HUDEP-2 (cell line): ENCODE measurements around the gene ANO1.

Experiments
- DNase-seq, 76 experiments: peaks; one replicate each; lab custom pipeline; 2025; ENCODE audit not compliant: unreplicated experiment in 76 of 76; lab: John Stamatoyannopoulos, UW

The ANO1 gene

DNA sequence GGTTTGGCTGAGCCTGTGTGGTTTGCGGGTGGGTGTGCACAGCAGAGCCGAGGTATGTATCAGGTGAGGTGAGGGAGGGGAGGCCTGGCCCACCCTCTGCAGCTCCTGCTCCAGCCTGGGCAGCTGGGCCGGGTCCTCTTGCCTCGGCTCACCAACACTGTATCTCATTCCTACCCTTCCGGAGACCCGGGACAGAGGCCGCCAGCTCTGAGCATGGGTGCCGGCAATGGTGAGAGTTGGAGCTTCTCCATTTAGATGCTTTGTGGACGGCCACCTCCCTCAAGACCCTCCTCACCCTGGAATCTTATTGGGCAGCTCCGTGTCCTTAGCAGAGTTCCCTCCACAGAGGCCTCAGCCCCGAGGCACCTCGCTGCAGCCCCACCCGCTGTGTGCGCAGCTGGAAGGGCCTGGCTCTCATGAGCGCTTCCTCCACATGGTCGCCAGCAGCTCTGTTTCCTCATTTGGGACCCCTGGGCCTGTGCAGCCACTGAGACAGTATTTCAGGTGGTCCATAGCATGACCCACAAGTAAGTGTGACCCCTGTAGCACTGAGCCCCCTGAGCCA is 55.7 kb downstream of the ANO1 start:
- no peak for DNase-seq

DNA sequence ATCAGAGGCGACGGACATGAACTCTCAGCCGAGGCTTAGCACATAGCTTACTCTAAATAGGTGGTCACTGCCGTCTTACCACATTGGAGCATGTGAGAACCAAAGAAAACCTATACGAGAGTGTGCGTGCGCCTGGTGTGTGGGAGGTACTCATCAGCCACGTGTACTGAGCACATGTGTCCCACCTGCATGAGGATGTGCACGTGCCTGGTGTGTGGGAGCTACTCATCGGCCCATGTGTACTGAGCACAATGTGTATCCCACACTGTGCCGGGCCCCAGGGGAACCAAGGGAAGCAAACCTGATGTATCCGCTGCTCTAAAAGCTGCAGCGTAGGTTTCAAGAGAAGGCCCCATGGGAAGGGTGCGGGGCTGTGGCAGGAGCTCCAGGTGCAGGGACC is 56.4 kb downstream of the ANO1 start:
- no peak for DNase-seq

DNA sequence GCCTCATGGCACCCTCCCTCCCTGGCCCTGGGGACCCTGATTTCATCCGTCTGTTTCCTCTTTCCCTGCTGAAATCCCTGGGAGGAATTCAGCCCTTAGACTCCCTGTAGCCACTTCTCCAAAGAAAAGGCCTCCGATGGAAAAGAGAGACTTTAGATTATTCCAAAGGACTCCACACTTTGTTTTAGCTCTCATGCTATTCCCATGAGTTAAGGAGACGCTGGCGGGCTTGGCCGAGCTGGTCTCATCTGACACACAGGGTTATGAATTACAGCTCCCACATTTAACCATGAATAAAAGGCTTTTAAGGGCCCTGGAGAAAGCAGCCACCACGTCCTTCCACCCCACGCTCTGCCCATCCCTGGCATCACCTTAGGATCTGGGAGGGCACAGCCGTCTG is 57.0 kb downstream of the ANO1 start:
- DNase-seq, result no peak

DNA sequence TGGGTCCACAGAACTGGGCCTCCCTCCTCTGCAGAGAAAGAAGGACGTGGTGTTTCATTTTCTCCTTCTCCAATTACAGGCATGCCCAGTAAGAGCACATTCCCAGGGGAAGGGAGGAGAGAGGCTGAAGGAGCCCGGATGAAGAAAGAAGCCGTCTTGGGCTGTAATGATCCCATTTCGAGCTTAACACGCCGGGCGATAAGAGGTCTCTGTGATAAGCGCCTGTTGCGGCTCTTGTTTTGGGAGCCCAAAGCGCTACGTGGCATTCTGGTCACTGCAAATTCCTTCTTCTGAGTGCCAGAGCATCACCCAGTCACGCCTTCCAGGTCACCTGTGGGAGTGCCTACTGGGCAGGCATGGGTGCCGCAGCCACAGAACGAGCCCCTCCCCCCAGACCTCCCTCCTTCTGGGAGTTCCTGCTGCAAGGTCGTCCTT is 57.5 kb downstream of the ANO1 start:
- DNase-seq, result no peak

DNA sequence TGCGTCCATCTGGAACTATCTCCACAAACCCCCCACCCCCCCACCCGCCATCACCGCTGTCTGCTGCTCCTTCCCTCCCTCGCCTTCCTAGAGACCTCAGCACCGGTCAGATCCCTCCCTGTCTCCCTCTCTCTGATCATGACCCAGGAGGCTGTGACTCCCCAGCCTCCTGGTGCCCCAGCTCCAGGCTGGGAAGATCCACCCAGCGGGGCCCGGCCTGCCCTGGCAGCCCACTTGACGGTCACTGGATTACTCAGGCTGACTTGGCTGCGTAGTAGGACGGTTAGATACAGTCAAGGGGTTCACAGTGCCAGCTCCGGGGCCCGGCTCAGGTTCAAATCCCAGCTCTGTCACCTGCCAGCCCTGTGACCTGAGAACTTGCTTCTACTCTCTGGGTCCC is 59.3 kb downstream of the ANO1 start:
- DNase-seq, result no peak

DNA sequence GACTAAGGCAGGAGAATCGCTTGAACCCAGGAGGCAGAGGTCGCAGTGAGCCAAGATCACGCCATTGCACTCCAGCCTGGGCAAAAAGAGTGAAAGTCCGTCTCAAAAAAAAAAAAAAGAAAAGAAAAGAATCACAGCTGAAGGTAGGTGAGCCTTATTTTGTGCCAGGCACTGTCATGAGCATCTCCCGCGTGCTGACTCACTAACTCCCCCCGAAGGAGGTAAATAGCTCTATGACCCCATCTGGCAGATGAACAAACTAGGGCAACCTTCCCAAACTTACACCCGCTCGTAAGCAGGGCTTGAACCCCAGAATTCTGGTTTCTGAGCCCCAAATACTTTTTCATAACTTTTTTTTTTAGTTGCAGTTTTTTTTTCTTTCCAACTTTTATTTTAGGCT is 60.3 kb downstream of the ANO1 start:
- no peak for DNase-seq

DNA sequence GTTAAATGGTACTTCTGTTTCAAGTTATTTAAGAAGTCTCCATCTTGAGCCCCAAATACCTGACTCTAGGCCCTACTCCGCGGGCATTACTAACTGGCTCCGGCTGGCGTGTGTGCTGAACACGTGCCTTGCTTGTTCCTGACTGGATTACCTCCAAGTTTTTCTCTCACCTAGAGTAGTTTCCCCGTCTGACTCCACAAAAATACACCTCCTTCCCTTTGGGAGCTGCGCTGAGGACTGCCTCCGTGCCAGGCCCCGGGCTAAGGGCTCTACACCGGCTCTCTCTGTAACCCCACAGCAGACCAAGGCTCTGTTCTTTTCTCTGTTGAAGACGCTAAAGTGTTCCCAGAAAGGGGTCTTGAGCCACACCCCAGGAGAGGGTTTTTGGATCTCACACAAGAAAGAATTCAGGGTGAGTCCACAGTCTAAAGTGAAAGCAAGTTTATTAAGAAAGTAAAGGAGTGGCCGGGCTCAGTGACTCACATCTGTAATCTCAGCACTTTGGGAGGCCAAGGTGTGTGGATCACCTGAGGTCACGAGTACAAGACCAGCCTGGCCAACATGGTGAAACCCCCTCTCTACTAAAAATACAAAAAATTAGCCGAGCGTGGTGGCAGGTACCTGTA is 61.8 kb downstream of the ANO1 start:
- no peak for DNase-seq

DNA sequence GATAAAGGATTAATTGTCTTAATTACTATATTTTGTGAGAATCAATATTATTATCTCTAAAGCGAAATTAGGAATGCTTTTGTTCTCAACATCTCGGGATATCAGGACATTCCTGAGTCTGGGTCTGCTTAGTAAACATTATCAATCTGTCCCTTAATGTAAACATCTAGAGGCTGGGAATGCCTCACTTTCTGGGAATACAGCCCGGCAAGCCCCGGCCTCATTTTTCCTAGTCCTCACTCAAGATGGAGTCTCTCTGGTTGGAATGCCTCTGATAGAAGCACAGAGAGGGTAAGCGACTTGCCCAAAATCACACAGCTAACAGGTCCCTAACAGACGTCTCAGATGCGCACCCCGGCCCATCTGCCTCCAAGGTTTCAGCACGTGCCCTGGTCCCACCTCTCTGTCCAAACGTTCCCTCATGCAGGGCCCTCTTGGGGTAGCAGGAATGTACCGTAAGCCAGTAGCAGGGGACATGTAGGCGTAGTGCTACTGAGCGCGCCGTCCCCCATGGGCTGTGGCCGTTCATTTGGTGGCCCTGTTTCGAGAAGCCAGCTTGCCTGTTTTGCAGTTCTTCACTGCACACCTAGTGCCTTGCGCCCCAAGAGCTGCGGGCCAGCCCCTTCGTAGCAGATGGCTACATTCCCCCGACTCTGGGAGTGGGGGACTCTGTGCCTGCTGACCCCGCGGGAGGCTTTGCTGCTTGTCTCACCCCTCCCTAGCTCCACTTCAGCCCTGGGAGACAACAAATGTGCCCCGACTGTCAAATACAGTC is 62.8 kb downstream of the ANO1 start:
- no peak for DNase-seq

DNA sequence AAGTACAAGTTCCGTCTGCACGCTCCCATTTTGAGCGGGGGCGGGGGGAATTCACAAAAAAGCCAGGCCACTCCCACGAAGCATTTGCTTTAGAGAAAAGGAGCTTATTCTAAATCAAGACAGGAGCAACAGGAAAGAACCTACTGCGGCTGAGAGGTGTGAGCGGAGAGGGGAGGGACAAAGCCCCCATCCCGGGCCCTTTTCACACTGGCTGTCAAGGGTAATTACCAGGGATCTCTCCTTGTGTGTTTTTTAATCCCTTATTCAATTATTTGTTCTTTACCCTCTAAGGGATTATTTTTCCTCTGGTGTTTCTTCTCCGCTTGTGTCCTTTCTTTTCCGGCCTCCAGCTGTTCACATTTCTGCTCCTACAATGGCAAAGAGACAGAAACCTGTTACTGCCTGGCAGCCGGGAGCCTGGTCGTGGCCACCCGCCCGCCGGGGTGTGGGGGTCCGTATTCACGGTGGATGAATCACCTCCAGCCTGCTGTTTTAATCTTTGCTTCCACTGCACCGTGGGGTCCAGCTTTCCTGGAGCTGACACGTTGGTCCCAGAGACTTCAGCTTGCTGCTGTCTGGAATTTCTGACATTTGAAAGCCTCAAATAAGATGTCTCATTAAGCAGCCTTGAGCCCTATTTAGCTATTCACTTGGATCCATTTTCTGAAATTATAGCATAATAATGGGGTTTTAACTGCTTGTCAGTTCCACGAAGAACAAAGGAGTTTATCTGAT is 63.5 kb downstream of the ANO1 start:
- no peak for DNase-seq

DNA sequence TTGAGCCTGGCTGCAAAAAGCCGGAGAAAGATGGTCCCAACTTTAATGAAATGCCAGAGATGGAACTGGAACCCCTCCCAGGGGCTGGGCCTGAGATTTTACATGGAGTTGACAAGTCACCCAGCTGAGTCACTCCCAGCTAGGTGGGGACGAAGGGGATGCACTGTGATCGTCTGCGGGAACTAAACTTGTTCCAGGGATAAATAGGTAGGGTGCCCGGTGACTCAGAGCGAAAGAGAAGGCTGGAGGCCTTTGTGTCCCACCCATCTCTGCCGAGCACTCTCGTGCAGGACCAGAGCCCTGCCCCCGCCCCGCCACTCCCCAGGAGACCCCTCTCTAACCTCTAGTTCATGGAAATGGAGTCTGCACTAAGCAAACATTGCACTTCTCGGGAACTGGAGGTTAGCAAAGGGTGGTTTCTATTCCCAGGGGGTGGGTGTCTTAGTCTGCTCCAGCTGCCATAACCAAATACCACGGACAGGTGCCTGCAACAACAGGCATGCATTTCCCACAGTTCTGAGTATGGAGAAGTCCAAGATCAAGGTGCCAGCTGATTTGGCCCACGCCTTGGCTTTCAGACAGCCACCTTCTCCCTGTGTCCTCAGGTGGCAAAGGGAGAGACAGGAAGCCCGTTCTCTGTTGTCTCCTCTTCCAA is 64.2 kb downstream of the ANO1 start:
- no peak for DNase-seq

DNA sequence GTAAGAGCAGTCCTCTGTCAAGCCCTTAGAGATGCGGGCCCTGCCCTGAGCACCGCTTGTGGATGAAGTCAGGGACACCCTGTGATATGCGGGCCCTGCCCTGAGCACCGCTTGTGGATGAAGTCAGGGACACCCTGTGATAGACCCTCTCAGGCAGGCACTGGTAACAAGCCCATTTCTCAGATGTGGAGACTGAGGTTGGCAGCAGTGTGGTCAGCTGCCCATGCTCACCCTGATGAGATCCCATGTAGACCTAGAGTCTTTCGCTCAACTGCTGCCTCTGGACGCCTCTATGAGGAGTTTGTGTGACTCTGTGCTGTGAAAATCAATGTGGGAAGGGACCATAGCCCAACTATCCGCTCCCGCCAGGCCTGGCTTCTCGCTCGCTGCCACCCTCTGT is 66.1 kb downstream of the ANO1 start:
- no peak for DNase-seq

DNA sequence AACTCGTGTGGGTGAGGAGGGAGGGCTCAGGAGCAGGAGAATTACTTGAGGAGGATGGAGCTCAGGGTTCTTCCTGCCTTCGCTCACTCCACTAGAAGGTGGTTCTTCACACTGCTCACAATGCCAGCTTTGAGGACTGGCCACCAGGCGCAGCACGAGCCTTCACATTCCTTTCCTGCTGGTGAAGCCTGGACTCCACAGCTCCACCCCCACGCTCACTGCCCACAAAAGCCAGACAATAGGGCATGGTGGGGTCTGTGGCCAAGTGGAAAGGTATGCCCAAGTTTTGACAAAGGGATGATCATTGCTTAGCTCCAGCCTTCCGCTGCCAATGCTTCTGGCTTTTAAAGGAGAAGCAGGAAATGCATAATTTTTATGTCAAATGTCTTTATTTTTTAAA is 67.0 kb downstream of the ANO1 start:
- DNase-seq, result no peak

DNA sequence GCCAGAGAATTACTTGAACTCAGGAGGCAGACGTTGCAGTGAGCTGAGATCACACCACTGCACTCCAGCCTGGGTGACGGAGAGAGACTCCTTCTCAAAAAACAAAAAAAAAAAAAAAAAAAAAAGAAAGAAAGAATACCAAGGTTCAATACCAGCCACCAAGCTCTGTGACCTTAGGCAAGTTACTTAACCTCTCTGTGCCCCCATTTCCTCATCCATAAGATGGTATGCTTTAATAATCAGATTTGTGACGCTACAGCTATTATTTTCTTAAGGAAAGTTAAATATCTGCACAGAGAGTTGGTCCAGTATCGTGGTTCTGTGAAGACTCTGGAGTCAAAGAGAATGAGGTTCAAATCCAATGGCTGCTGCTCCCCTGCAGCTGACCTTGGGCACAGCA is 67.7 kb downstream of the ANO1 start:
- no peak for DNase-seq

DNA sequence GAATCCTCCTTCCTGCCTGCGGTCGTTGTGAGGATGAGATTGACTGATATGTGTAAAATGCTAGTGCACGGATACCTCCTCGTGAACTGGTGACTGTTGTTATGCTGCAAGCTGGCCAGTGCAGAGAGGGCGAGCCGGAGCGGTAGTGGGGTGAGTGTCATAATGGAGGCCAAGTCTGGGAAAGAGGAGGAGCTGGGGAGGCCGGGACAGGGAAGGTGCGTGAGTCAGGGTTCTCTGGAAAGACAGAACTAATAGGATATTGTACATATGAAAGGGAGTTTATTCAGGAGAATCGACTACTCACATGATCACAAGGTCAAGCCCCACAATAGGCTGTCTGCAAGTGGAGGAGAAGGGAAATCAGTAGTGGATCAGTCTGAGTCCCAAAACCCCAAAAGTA is 68.2 kb downstream of the ANO1 start:
- no peak for DNase-seq

DNA sequence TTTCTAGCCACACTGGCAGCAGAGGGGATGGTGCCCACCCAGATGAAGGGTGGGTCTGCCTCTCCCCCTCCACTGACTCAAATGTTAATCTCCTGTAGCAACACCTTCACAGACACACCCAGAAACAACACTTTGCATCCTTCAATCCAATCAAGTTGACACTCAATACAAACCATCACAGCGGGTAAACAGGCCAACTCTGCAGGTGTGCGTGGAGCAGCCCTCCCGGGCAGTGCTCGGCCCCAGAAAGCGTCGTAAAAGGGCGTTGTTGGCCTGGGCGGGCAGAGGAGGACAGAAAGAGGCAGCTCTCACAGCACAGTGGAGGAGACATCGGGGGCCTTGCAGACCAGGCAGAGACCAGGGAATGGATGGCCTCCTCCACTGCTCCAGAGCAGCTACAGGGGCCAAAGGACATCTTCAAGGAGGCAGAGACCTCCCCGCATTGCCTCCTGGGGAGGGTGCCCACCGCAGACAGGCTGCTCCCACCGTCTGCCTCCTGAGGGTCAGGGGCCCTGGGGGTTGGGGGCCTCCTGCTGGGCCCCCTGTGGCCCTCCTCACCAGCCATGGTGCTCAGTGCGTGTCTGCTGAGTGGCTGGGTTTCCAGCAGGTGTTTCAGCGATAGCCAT is 68.9 kb downstream of the ANO1 start:
- DNase-seq, result no peak

DNA sequence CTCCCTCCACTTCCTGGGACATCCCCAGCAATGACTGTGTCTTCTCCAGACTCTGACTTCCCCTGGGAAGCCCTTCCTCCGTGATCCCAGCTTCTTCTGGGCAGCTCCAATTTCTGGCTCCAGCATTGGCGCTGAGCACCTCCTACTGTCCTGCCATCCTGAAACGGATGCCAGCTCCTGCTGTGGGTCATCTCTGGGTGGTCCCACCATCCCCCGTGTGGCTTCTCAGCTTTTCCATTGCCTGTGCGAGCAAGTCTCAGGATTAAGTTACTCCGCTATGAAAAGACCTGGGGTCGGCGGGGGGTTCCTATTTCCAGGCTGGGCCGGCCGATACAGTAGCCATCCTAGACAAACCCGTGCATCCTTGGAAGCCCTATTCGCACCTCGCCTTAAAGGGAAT is 69.6 kb downstream of the ANO1 start:
- DNase-seq, result no peak

DNA sequence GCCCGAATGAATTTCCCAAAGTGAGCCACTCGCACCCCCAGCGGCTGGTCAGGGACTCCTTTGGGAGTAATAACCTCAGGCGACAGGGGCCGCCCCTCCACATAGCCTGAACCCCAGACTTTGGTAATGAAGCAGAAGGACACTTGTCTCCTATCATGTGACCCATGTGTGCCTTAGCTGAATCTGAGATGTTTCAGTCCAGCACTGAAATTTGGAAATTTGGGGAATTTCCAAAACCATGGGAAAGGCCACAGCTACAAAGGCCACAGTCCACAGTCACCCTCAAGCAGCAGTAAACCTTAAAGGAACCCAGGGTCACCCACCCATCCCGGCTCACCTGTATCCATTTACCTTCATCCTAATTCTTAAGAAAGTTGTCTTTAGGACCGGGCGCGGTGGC is 73.6 kb downstream of the ANO1 start:
- no peak for DNase-seq

DNA sequence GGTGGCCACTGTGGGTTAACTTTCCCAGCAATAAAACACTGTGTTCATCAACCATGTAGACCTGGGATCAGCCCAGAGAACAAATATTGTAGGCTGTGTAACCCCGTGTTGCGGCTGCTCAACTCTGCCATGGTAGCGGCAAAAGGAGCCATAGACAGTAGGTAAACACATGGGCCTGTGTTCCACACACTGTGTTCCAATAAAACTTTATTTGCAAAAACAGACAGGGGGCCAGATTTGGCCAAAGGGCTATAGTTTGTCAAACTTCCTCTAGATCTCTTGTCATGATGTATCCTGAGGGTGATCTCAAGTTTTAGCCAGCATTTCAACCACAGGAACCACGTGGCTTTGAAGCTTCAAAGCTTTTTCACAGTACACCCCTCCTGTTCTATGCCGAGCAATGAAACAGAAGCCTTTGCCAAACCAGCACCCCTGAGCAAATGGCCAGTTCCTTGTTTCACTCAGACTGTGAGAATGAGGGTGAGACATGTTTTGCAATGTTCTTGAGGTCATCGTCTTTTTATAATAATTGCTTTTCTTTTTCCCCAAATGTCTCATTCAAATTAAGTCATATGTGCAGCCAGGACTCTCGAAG is 75.1 kb downstream of the ANO1 start:
- DNase-seq, result no peak

DNA sequence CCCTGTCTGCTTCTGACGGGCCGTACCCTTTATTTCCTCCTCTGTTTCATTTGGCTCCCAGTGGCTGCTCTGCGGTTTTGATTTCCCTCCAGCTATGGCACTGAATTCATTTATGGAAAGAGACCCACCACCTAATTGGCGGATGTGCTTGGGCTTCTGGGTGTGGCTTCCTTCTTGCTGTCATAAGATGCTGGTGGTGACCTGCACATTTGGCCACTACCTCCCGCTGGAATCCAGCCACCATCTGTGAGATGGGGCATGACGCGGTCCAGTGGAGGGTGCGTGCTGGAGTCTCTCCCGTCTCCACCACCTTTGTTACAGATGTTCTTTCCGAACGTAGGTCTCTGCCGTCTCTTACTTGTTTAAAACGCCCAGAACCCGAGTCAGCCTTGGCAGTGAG is 77.3 kb downstream of the ANO1 start:
- no peak for DNase-seq

DNA sequence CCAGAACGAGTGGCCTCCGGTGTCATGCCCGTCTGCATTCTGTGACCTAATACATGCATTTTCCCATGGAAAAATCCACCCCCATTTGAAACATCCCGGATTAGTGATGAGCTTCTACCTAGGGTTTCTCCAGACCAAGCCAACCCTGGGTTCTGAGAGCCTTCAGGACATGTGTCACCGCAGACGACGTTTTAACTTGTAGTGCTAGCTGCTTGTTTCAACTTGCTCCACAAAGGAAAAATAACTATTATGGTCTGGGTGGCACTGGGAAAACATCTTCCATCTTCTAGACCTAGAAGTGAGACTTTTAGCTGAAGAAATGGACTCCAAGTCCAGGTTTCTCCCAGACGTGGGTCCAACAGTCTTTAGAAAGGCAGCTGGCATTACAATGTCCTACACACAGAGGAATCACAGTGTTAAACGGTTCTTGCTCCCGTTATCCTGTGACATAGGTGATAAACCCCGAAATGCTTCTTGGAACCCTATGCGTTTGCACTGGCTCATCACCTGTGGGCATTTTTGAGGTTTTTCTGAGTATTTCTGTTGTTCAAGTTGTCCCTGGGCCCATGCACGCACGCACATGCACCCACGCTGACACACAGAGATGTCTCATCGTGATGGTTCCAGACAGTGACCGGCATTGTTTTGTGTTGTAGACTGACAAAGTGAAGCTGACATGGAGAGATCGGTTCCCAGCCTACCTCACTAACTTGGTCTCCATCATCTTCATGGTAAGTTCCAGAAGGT is 78.3 kb downstream of the ANO1 start:
- DNase-seq, result no peak
